Astrocyte of the spinal cord (primary cell): ENCODE results near the gene SRRM5.

Experiments used
- DNase-seq: peaks from one replicate; pipeline ENCODE4 v3.0.0; 2011; ENCODE audit warnings: low read depth, low spot score
- H3K4me3 ChIP-seq: 2 replicates; pipeline ENCODE4 v1.5.1; 2011; ENCODE audit warnings: low read depth, mild to moderate bottlenecking, low read length, moderate library complexity
- CTCF ChIP-seq: IDR thresholded peaks from 2 replicates; pipeline ENCODE4 v1.5.1; 2012; ENCODE audit warnings: low read depth, mild to moderate bottlenecking, low read length, inconsistent platforms
- in situ Hi-C: cut with HindIII; loops from 2 replicates; pipeline ENCODE4 v1.10.0; 2017; ENCODE audit warnings: low sequenced_read_pairs

SRRM5 gene

GRCh38 chr19:43656436-43656835, 44.5 kb downstream of the SRRM5 start:
- in situ Hi-C loops: no loop called here

GRCh38 chr19:43658001-43658400, 46.1 kb downstream of the SRRM5 start:
- no peak for DNase-seq
- H3K4me3 ChIP-seq: no peak overlapping the region
- no peak for TF ChIP-seq CTCF
- in situ Hi-C loops: no loop called here

More at GRCh38 chr19:43656436-43656835, 44.5 kb downstream of the SRRM5 start:
- DNase-seq: no peak
- H3K4me3 ChIP-seq: no peak overlapping the region
- no peak for TF ChIP-seq CTCF

GRCh38 chr19:43658494-43658893, 46.6 kb downstream of the SRRM5 start:
- no peak for TF ChIP-seq CTCF
- DNase-seq: no peak
- in situ Hi-C loops: no loop called here
- no peak overlapping the region for H3K4me3 ChIP-seq

GRCh38 chr19:43660301-43660970, 48.5 kb downstream of the SRRM5 start:
- no peak for DNase-seq
- no peak for TF ChIP-seq CTCF
- H3K4me3 ChIP-seq: no peak overlapping the region
- in situ Hi-C loops: no loop called here

GRCh38 chr19:43660971-43661360, 49.1 kb downstream of the SRRM5 start:
- in situ Hi-C loops: no loop called here
- DNase-seq: no peak
- TF ChIP-seq CTCF: no peak
- no peak overlapping the region for H3K4me3 ChIP-seq

- in situ Hi-C loops: no loop called here
- TF ChIP-seq CTCF: peak; percentile 41
- no peak for DNase-seq
- H3K4me3 ChIP-seq: no peak overlapping the region
Observed at GRCh38 chr19:43662487-43662886, 50.6 kb downstream of the SRRM5 start.
